ENCODE measurements around the gene MPG.

The MPG gene

DNA sequence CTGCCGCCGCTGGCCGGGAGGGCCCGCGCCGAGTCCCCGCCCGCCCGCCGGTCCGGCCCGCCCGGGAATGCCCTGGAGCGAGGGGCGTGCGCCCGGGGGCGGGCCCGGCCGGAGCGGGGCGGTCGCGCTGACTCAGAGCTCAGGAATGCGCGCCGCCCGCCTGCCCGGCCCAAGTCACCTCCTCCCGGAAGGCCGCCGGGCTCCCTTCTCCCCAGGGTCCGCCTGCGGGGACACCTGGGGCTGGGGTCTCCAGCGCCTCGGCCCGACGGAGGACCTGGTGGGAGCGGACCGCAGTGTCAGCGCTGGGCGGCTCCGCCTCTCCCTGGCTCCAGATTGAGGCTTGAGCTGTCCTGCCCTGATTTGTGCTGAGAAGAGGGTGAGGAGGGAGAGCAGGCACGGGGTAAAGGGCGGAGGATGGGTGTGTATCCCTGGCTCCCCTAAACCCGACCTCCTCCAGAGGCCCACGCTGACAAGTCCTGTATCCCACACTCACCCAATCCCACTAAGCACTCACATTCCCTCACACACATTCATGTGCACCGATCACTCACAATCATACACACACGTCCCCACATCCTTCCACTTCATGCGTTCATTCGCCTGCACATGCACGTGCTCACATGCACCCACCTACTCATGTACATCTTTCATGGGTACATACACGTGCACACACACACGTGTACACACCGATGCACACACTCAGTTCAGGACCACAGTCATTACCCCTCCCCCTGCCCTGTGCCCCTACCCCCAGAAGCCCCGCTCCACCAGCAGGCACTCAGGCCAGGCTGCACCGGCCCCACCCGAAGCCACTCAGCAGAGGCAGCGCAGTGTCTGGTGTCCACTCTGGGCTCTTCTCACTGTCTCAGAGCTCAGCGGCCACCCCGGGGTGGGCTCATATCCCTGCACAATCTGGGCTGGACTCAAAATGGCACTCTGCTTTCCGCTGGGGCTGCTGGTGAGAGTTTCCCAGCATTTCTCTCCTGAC is 5.2 kb upstream of the MPG start, which contains the start of gene RHBDF1:
RHBDF1 (minus strand) TSS at position 71 of the 988 bp plus-strand sequence. CDS start 7,616 bp downstream, outside the sequence.
- Histone ChIP-seq H3K4me3 (ENCODE audit: control insufficient read depth in 1 of 7, extremely low read depth in 1 of 7, insufficient read depth in 4 of 7, low read depth in 2 of 7, low read length in 6 of 7) (peak within 1 kb of the TSS in 6 of 7 experiments; percentile 42 to 66 (median 57)), H3K36me3 (ENCODE audit: control insufficient read depth in 4 of 4, insufficient read depth in 4 of 4, low read length in 3 of 4) (no peaks in the 10 kb centered on the region), H3K4me1 (ENCODE audit: control extremely low read depth in 1 of 4, control insufficient read depth in 4 of 4, insufficient read depth in 4 of 4, low read length in 3 of 4) (peaks cover 3 to 57% (median 51%) of the 10 kb centered on the region in 4 experiments), H3K27ac (ENCODE audit: insufficient read depth in 1 of 2, low read depth in 1 of 2, low read length in 2 of 2, poor library complexity in 1 of 2, severe bottlenecking in 2 of 2) (no peak within 1 kb of the TSS), H3K9me3 (ENCODE audit: control extremely low read depth in 1 of 5, control insufficient read depth in 4 of 5, insufficient read depth in 2 of 5, low read depth in 1 of 5, low read length in 4 of 5) (no peaks in the 10 kb centered on the region), H3K27me3 (replicated peaks in 2 of 5; ENCODE audit: control insufficient read depth in 4 of 5, insufficient read depth in 5 of 5, low read length in 4 of 5) (peaks cover 0 to 22% (median 2%) of the 10 kb centered on the region in 5 experiments)
- peak in 1 of 3 donors; percentile 30 for DNase-seq
- CTCF ChIA-PET, result interaction anchor here (0.8 to 19.8 kb wide), 4 partner anchors 9 to 32 kb away, joined by 4 to 643 read pairs (median 36); no protein-coding TSS in a partner anchor
- 28% methylated on average over 34 of the region's 62 CpGs for WGBS (ENCODE audit: insufficient coverage)
- POLR2A ChIA-PET, result interaction anchor here (1.6 kb wide), 1 partner anchor 13 kb away, joined by 3 read pairs; no protein-coding TSS in a partner anchor

DNA sequence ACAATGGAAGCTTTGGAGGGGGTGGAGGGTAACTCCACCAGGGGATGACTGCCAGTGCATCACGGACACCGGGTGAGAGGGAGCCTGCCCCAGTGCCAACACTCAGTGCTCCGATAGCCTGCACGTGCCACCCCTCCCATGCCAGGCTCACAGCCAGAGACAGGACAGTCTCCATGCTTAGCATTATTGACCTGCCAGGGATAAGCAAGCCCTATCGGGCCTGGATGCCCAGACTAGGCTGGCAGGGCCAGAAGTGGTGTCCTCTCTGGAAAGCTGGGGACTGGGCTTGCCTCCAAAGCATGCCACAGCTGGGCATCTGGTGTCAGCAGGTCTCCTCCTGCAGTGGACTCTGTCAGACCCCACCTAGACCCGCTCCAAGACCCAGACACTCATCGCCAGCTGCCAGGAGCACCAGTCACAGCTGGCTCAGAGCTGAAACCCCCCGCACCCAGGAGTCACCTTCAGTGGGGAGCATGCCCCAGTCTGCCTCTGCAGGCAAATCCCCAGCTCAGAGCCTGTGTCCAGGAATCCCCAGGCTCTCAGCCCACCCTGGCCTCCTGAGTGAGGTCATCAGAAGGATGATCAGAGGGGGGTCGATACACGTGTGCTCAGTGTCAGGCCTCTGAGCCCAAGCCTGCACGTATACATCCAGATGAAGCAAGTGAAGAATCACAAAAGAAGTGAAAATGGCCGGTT is 3.8 kb upstream of the MPG start:
- ChIA-PET CTCF (interaction anchor here (2.3 to 19.8 kb wide), 4 partner anchors 10 to 33 kb away, joined by 10 to 643 read pairs (median 36); no protein-coding TSS in a partner anchor), POLR2A (no interaction called here)
- H3K9me3 ChIP-seq (ENCODE audit: control extremely low read depth in 1 of 5, control insufficient read depth in 4 of 5, insufficient read depth in 2 of 5, low read depth in 1 of 5, low read length in 4 of 5), result no peaks in the 10 kb centered on the region
- WGBS (ENCODE audit: insufficient coverage), result 92% methylated on average over 9 of the region's 12 CpGs
- peaks cover 3 to 67% (median 62%) of the 10 kb centered on the region in 4 experiments for H3K4me1 ChIP-seq (ENCODE audit: control extremely low read depth in 1 of 4, control insufficient read depth in 4 of 4, insufficient read depth in 4 of 4, low read length in 3 of 4)
- DNase-seq, result no peak
- peaks cover 0 to 1% (median under 1%) of the 10 kb centered on the region in 4 experiments for H3K36me3 ChIP-seq (ENCODE audit: control insufficient read depth in 4 of 4, insufficient read depth in 4 of 4, low read length in 3 of 4)
- peaks cover 0 to 22% (median 2%) of the 10 kb centered on the region in 5 experiments for H3K27me3 ChIP-seq (replicated peaks in 2 of 5; ENCODE audit: control insufficient read depth in 4 of 5, insufficient read depth in 5 of 5, low read length in 4 of 5)
- no peak overlapping the region for H3K4me3 ChIP-seq (ENCODE audit: control insufficient read depth in 1 of 7, extremely low read depth in 1 of 7, insufficient read depth in 4 of 7, low read depth in 2 of 7, low read length in 6 of 7)
- H3K27ac ChIP-seq (ENCODE audit: insufficient read depth in 1 of 2, low read depth in 1 of 2, low read length in 2 of 2, poor library complexity in 1 of 2, severe bottlenecking in 2 of 2), result no peak overlapping the region

DNA sequence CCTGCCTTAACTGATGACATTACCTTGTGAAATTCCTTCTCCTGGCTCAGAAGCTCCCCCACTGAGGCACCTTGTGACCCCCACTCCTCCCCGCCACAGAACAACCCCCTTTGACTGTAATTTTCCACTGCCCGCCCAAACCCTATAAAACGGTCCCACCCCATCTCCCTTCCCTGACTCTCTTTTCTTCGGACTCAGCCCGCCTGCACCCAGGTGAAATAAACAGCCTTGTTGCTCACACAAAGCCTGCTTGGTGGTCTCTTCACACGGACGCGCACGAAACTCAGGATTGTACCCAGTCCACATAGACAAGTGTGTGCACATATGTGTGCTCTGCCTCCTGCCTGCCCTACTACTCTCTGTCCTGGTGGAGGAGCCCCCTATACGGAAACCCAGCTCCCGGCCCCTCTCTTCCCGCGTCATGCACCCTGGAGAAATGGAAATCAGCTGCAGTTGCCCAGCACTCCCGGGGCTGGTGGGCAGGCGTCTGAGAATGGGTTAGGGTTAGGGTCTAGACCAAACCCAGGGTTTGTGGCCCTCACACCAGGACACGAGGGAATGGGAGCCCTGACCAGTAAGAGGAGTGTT is 3.2 kb upstream of the MPG start:
- POLR2A ChIA-PET, result interaction anchor here (0.6 kb wide), 1 partner anchor 9 kb away, joined by 3 read pairs; no protein-coding TSS in a partner anchor
- 96% methylated on average over 16 of the region's 16 CpGs for WGBS (ENCODE audit: insufficient coverage)
- no peak overlapping the region for H3K27ac ChIP-seq (ENCODE audit: insufficient read depth in 1 of 2, low read depth in 1 of 2, low read length in 2 of 2, poor library complexity in 1 of 2, severe bottlenecking in 2 of 2)
- H3K4me1 ChIP-seq (ENCODE audit: control extremely low read depth in 1 of 4, control insufficient read depth in 4 of 4, insufficient read depth in 4 of 4, low read length in 3 of 4), result peaks cover 3 to 73% (median 68%) of the 10 kb centered on the region in 4 experiments
- CTCF ChIA-PET, result interaction anchor here (2.3 to 19.8 kb wide), 4 partner anchors 11 to 32 kb away, joined by 10 to 643 read pairs (median 36); no protein-coding TSS in a partner anchor
- DNase-seq, result no peak
- H3K36me3 ChIP-seq (ENCODE audit: control insufficient read depth in 4 of 4, insufficient read depth in 4 of 4, low read length in 3 of 4), result peaks cover 0 to 8% (median 6%) of the 10 kb centered on the region in 4 experiments
- no peak overlapping the region for H3K4me3 ChIP-seq (ENCODE audit: control insufficient read depth in 1 of 7, extremely low read depth in 1 of 7, insufficient read depth in 4 of 7, low read depth in 2 of 7, low read length in 6 of 7)
- H3K27me3 ChIP-seq (replicated peaks in 2 of 5; ENCODE audit: control insufficient read depth in 4 of 5, insufficient read depth in 5 of 5, low read length in 4 of 5), result peaks cover 0 to 22% (median 2%) of the 10 kb centered on the region in 5 experiments
- no peaks in the 10 kb centered on the region for H3K9me3 ChIP-seq (ENCODE audit: control extremely low read depth in 1 of 5, control insufficient read depth in 4 of 5, insufficient read depth in 2 of 5, low read depth in 1 of 5, low read length in 4 of 5)

DNA sequence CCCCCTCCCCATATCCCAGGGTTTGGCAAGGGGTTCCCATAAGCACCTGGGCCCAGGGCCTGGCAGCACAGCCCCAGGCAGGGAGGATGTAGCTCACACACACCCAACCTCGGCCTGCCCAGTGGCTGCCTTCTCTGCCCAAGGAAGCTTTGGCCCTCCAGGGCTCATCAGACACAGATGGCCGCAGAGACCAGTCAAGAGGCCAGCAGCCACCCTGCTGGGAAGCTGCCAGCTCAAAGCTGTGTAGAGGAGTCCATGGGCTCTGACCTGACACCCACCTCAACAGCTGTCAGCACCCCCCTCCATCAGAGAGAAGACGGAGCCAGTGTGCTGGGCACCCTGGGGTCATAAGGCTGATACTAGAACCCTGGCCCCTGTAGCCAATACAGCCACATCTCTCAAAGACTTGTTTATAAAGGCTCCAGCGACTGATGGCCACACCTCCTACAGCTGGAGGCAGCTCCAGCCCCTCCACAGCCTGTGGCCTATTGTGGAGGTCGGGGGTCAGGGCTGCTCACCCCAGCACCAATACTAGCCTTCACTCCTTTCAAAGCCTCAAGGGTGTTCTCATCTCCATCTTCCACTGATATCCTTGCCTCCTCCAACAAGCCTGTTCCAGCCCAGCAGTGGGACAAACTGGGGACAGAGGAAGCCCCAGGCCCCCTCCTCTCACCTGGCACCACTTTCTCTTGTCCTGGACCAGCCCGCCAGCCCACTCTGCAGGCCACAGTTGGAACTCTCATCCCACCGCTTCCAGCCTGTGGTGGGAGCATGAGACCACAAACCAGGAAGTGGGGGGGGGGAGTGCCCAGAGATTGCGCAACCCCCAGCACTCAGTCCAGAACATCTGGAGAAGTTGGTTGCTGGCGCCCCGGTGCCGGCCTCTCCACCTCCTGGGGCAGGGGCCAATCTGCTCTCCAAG is 2.2 kb upstream of the MPG start:
- H3K27me3 ChIP-seq (replicated peaks in 2 of 5; ENCODE audit: control insufficient read depth in 4 of 5, insufficient read depth in 5 of 5, low read length in 4 of 5), result peaks cover 0 to 22% (median 2%) of the 10 kb centered on the region in 5 experiments
- 0% methylated on average over 5 of the region's 11 CpGs for WGBS (ENCODE audit: insufficient coverage)
- no peak overlapping the region for H3K27ac ChIP-seq (ENCODE audit: insufficient read depth in 1 of 2, low read depth in 1 of 2, low read length in 2 of 2, poor library complexity in 1 of 2, severe bottlenecking in 2 of 2)
- H3K9me3 ChIP-seq (ENCODE audit: control extremely low read depth in 1 of 5, control insufficient read depth in 4 of 5, insufficient read depth in 2 of 5, low read depth in 1 of 5, low read length in 4 of 5), result no peaks in the 10 kb centered on the region
- peak; percentile 85 to 93 (median 93) for DNase-seq
- H3K36me3 ChIP-seq (ENCODE audit: control insufficient read depth in 4 of 4, insufficient read depth in 4 of 4, low read length in 3 of 4), result peaks cover 2 to 16% (median 13%) of the 10 kb centered on the region in 4 experiments
- CTCF ChIA-PET, result interaction anchor here (2.3 to 19.8 kb wide), 4 partner anchors 12 to 31 kb away, joined by 10 to 643 read pairs (median 36); no protein-coding TSS in a partner anchor
- H3K4me1 ChIP-seq (ENCODE audit: control extremely low read depth in 1 of 4, control insufficient read depth in 4 of 4, insufficient read depth in 4 of 4, low read length in 3 of 4), result peaks cover 3 to 74% (median 70%) of the 10 kb centered on the region in 4 experiments
- POLR2A ChIA-PET, result interaction anchor here (0.6 kb wide), 1 partner anchor 8 kb away, joined by 3 read pairs; no protein-coding TSS in a partner anchor
- peak overlapping the region in 5 of 7 experiments; percentile 26 to 89 (median 80) for H3K4me3 ChIP-seq (ENCODE audit: control insufficient read depth in 1 of 7, extremely low read depth in 1 of 7, insufficient read depth in 4 of 7, low read depth in 2 of 7, low read length in 6 of 7)

DNA sequence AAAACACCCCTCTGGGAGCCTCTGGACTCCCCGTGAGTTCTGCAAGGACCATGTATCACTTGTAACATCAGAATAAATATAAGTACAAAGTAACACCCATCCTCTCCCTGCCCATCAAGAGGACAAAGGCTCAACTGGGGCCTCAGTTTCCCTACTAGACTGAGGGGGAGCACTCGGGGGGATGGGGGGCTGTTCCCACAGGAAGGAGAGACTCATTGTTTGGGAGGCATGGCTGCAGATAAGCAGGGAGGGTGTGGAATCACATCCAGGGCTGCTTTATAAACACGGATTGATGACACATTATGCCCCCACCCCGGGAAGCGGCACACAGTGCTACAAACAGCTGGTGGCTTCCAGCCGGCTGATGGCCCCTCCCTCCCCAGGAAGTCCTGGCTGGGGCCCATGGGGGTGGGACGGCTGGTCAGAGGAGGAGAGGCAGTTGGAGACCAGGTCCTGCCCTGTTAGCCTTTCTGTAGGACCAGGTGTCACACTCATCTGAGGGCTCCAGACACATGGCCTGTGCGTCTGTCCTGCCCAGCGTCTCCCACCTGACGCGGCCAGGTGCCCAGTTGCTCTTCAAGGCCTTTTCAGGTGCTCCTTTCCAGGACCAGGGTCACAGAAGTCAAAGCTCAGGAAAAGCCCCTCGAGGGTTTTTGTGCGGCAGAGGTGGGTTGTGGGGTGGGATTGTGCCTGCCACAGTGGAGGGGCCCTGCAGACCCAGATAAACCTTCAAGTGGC is 1.3 kb upstream of the MPG start:
- Histone ChIP-seq H3K36me3 (ENCODE audit: control insufficient read depth in 4 of 4, insufficient read depth in 4 of 4, low read length in 3 of 4) (peaks cover 2 to 20% (median 15%) of the 10 kb centered on the region in 4 experiments), H3K9me3 (ENCODE audit: control extremely low read depth in 1 of 5, control insufficient read depth in 4 of 5, insufficient read depth in 2 of 5, low read depth in 1 of 5, low read length in 4 of 5) (no peaks in the 10 kb centered on the region), H3K27ac (ENCODE audit: insufficient read depth in 1 of 2, low read depth in 1 of 2, low read length in 2 of 2, poor library complexity in 1 of 2, severe bottlenecking in 2 of 2) (peak overlapping the region in 1 of 2 experiments; percentile 66), H3K27me3 (replicated peaks in 2 of 5; ENCODE audit: control insufficient read depth in 4 of 5, insufficient read depth in 5 of 5, low read length in 4 of 5) (peaks cover 0 to 14% (median 2%) of the 10 kb centered on the region in 5 experiments), H3K4me1 (ENCODE audit: control extremely low read depth in 1 of 4, control insufficient read depth in 4 of 4, insufficient read depth in 4 of 4, low read length in 3 of 4) (peaks cover 3 to 71% (median 70%) of the 10 kb centered on the region in 4 experiments), H3K4me3 (ENCODE audit: control insufficient read depth in 1 of 7, extremely low read depth in 1 of 7, insufficient read depth in 4 of 7, low read depth in 2 of 7, low read length in 6 of 7) (peak overlapping the region; percentile 10 to 89 (median 70))
- 15% methylated on average over 10 of the region's 13 CpGs for WGBS (ENCODE audit: insufficient coverage)
- ChIA-PET CTCF (interaction anchor here (1.6 to 19.8 kb wide), 2 partner anchors 11 to 15 kb away, joined by 8 to 643 read pairs; no protein-coding TSS in a partner anchor), POLR2A (no interaction called here)
- peak in 1 of 3 donors; percentile 35 for DNase-seq
